Ovary (tissue), 3 donors: ENCODE data around the gene C15orf62.

ENCODE experiments used
- CTCF ChIP-seq, 3 donors: fragments of 450-650 bp in 2 of 3; fragments of 200-600 bp in 1 of 3; IDR thresholded peaks; one replicate each; pipeline versions ENCODE4 v1.5.1 to v1.8.0; 2016 to 2022; ENCODE audit warnings: antibody characterized with exemption in 3 of 3, mild to moderate bottlenecking in 1 of 3
- EP300 ChIP-seq: sonication (generic); formaldehyde crosslinking; IDR thresholded peaks from one replicate; pipeline ENCODE4 v1.6.1; 2017; ENCODE audit warnings: antibody characterized with exemption
- POLR2A ChIP-seq: fragments of 450-650 bp; IDR thresholded peaks from one replicate; pipeline ENCODE4 v1.6.1; 2017; ENCODE audit warnings: antibody characterized with exemption, mild to moderate bottlenecking, moderate library complexity
- donor health status: DM: no; HTN: no; CAD: no.

- no peak for TF ChIP-seq CTCF (IDR thresholded peaks at IDR 0.05)
- TF ChIP-seq POLR2A = no peak
- TF ChIP-seq EP300 = no peak
Observed at GRCh38 chr15:40776537-40777141, 6.9 kb downstream of the C15orf62 start.
